GM12801 (cell line): ENCODE data around the gene RIMKLA.

Experiments used
- TF ChIP-seq, protein P1 (sequence below): IDR thresholded peaks from one replicate; pipeline ENCODE4 v1.5.1; 2011; ENCODE audit warnings: control low read depth; ENCODE audit not compliant: insufficient read length; ENCODE audit errors: extremely low read depth

RIMKLA gene

DNA sequence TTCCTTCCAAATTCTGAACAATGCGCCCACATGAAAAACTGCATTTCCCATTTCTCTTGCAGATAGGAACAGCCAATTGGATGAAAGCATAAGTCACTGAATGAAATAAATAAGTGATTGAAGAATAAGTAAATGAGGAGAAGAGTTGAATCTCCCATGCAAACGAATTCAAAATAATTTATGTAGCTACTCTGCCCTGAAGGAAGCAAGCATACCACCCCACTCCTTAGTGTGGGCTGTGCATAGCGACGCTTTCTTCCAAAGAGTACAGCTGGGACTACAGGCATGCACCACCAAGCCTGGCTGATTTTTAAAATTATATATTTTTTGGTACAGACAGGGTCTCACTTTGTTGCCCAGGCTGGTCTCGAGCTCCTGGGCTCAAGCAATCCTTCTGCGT is 16.5 kb upstream of the RIMKLA start:
- TF ChIP-seq, protein P1, sequence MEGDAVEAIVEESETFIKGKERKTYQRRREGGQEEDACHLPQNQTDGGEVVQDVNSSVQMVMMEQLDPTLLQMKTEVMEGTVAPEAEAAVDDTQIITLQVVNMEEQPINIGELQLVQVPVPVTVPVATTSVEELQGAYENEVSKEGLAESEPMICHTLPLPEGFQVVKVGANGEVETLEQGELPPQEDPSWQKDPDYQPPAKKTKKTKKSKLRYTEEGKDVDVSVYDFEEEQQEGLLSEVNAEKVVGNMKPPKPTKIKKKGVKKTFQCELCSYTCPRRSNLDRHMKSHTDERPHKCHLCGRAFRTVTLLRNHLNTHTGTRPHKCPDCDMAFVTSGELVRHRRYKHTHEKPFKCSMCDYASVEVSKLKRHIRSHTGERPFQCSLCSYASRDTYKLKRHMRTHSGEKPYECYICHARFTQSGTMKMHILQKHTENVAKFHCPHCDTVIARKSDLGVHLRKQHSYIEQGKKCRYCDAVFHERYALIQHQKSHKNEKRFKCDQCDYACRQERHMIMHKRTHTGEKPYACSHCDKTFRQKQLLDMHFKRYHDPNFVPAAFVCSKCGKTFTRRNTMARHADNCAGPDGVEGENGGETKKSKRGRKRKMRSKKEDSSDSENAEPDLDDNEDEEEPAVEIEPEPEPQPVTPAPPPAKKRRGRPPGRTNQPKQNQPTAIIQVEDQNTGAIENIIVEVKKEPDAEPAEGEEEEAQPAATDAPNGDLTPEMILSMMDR = no peak

DNA sequence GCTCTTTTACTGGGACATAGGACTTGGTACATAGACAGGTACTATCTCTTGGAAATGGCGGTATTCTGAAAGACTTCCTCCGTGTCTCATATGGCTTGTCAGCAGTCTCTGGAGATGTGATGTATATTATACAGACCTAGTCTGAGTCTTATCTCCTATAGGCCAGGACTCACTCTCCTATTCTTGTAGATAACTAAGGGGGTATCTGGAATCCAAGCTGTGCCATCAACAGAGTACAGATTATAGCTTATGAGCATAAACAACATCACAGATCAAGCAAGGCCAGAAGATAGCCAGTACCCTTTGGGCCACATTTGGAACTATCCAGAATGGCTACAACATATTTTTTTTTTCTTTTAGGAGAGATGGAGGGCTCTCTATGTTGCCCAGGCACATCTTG is 16.1 kb upstream of the RIMKLA start:
- TF ChIP-seq, protein P1 = no peak

DNA sequence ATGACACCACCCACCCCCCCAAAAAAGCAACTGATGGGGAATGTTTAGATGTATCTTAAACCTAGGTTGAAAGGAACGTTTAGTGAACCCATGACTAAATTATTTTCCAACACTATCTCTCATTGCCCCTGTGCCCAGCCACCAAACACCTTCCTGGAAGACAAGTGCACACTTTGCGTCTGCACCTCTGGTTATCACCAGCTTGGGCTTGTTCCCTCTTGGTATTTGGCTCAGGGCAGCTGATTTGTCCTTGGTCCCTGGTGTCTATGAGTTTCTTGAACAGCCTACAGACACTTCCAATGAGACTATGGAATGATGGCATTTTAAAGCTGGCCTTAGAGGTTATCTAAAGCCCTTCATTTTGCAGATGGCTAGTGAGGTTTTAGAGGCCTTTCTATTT is 15.5 kb upstream of the RIMKLA start:
- TF ChIP-seq, protein P1 = no peak

DNA sequence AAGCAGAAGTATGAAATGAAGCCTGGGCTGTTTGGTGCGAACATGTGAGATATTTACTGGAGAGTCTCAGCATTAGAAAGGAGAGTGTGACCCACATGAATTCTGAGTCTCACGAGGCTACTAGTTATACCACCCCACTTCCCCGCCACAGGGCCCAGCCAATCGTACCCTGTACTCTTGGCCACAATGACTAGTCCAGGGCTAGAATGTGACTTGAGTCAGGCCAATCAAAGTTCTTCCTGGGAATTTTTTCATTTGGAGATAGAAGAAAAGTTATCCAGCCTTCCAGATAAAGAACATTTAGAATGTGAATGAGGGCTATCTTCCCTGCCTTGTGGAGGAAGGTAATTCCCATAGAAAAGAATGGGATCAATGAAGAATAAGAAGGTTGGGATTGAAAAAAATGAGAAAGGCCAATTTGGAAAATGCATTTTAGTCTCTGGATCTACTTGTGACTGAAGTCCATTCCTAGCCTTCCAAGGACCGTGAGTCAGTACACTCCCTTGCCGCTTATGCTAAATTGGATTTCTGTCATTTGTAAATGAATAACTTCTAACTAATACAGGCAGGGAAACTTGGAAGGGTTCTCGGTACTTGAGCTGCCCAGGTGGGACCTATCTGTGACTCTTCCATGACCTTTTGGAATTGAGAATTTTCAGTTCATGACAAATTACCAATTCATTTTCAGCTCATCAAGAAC is 12.3 kb upstream of the RIMKLA start:
- TF ChIP-seq, protein P1 = no peak

- TF ChIP-seq, protein P1 = no peak
These were observed 11.1 kb upstream of the RIMKLA start for GRCh38 chr1:42369471-42369870.

DNA sequence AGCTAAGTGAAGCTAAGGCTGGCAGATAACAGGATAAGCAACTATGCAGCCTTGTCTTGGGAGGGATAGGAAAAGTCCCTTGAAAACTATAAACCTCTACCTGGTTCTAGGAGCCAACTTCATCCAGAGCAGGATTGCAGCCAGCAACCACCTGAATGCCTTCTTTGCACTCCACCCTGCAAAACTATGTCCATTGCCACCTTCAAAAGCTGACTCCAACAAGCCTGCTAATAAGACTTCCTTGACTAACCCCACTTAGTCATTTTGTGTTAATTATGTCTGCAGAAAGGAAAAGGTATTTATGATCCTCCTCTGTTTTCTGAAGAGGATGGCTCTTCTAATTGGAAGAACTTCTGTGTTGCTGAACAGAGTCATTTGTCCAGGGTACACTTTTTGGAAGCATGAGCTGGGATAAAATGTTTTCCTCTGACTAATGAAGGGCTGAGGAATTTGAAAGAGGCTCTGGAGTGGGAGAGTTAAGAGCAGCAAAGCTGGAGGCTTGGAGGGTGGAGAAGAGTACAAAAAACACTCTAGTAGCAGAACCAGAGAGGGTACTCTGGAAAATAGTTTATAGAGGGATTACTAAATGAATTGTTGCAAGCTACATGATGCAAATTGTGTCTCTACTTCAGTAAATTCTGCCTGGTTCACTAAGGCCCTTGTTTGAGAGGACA is 9.6 kb upstream of the RIMKLA start:
- TF ChIP-seq, protein P1 = no peak

DNA sequence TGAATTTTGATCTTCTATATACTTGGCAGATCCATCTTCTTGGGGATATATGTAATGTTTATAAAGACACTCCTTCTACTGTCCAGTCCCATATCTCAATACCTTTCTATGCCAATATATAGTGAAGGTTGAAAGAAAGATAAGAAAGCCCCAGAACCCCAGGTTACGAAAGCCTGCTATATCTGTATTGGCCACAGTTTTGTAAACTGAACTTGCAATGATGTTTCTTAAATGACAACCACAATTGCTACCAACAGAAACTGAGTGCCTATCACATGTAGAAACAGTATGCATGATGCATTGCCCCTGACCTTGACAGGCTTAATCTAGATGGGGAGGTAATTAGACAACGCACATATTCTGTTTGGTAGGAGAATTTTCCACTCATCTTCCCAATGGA is 7.8 kb upstream of the RIMKLA start:
- TF ChIP-seq, protein P1 = no peak
